HCT116 (cell line): ENCODE results near the gene SLC44A1. TPM values are rescaled to one million over a fixed set of nuclear protein-coding genes. Genes with fewer than 3 reads are reported as not detected.

ENCODE experiments used
- ATAC-seq: fragments of 200-7000 bp; cut with Tn5 transposase; 2 replicates; pipeline ENCODE4 v1.9.1; 2020; ENCODE audit warnings: mild to moderate bottlenecking, moderate library complexity
- BruUV-seq: library from RNA; stranded (reverse); fragments of 400-500 nt; replicated peaks from 2 replicates; lab custom pipeline; 2021; lab: Mats Ljungman, UMichigan
- CTCF ChIA-PET: fragments of 300-600 bp; sonication (Branson Sonifier 250); formaldehyde crosslinking; loops from one replicate; lab custom pipeline; 2021; ENCODE audit warnings: antibody characterized with exemption; lab: Charles Lee
- POLR2A ChIA-PET: fragments of 300-600, 350-600 bp; sonication (Branson Sonifier 250); formaldehyde crosslinking; loops from one replicate; lab custom pipeline; 2021; ENCODE audit warnings: antibody characterized with exemption; lab: Charles Lee
- RAD21 ChIA-PET, 2 experiments: fragments of 300-600 bp; sonication (Branson Sonifier 250); formaldehyde crosslinking; loops; one replicate each; lab custom pipeline; 2023; ENCODE audit warnings: low total read pairs in 2 of 2; ENCODE audit not compliant: uncharacterized antibody in 2 of 2, unreplicated experiment in 2 of 2, low non-redundant PET in 1 of 2; lab: Charles Lee
- DNase-seq: peaks from one replicate; pipeline ENCODE4 v3.0.0-alpha.2; 2010; ENCODE audit warnings: low read depth, low spot score
- H2AFZ ChIP-seq: fragments of 200-600 bp; shearing (Covaris generic), sonication (generic); 2 replicates; pipeline ENCODE4 v1.6.1; 2017; ENCODE audit warnings: low read depth, mixed run types, mixed read lengths, antibody characterized with exemption, low read length; ENCODE audit not compliant: poor library complexity, severe bottlenecking
- H3K27ac ChIP-seq: 2 replicates; pipeline ENCODE4 v1.5.1; 2012; ENCODE audit warnings: low read depth, low read length
- H3K27me3 ChIP-seq: fragments of 200-600 bp; sonication (generic); 2 replicates; pipeline ENCODE4 v1.6.1; 2016; ENCODE audit warnings: mixed run types, low read length, mixed read lengths; ENCODE audit not compliant: insufficient read depth
- H3K36me3 ChIP-seq, 2 experiments: fragments of 200-500 bp in 1 of 2; fragments of 200-600 bp in 1 of 2; sonication (Bioruptor generic) in 1 of 2; sonication (generic) in 1 of 2; 2 replicates each; pipeline versions ENCODE4 v1.5.1 to v1.6.1; 2014 to 2016; ENCODE audit warnings: low read length in 2 of 2, inconsistent platforms in 1 of 2, mixed read lengths in 1 of 2, mixed run types in 1 of 2; ENCODE audit not compliant: insufficient read depth in 2 of 2, control insufficient read depth in 1 of 2
- H3K4me1 ChIP-seq, 2 experiments: fragments of 200-600 bp in 1 of 2; sonication (generic) in 1 of 2; 2 replicates each; pipeline versions ENCODE4 v1.5.1 to v1.6.1; 2012 to 2017; ENCODE audit warnings: low read length in 2 of 2, inconsistent platforms in 1 of 2, mild to moderate bottlenecking in 1 of 2, mixed read lengths in 1 of 2, mixed run types in 1 of 2, moderate library complexity in 1 of 2; ENCODE audit not compliant: insufficient read depth in 2 of 2, control insufficient read depth in 1 of 2
- H3K4me2 ChIP-seq: fragments of 200-600 bp; sonication (generic); 2 replicates; pipeline ENCODE4 v1.6.1; 2017; ENCODE audit warnings: mixed run types, low read length, mixed read lengths
- H3K4me3 ChIP-seq, 2 experiments: fragments of 200-600 bp in 1 of 2; sonication (generic) in 1 of 2; replicated peaks in 1 of 2; 2 replicates each; pipeline ENCODE4 v1.5.1; 2011 to 2016; ENCODE audit warnings: low read length in 2 of 2, control low read depth in 1 of 2, low read depth in 1 of 2, mild to moderate bottlenecking in 1 of 2, mixed read lengths in 1 of 2, mixed run types in 1 of 2
- H3K79me2 ChIP-seq: fragments of 200-600 bp; sonication (generic); 2 replicates; pipeline ENCODE4 v1.6.1; 2017; ENCODE audit warnings: mild to moderate bottlenecking, mixed run types, low read length, moderate library complexity, mixed read lengths; ENCODE audit not compliant: insufficient read depth
- H3K9ac ChIP-seq: fragments of 200-600 bp; sonication (generic); 2 replicates; pipeline ENCODE4 v1.6.1; 2016; ENCODE audit warnings: low read length, mixed read lengths
- H3K9me2 ChIP-seq: fragments of 200-600 bp; sonication (generic), shearing (Covaris generic); 2 replicates; pipeline ENCODE4 v1.6.1; 2017; ENCODE audit warnings: mixed run types, mild to moderate bottlenecking, moderate library complexity; ENCODE audit not compliant: insufficient read depth
- H3K9me3 ChIP-seq, 2 experiments: fragments of 200-500 bp in 1 of 2; fragments of 200-600 bp in 1 of 2; sonication (Bioruptor generic) in 1 of 2; sonication (generic) in 1 of 2; 2 replicates each; pipeline ENCODE4 v1.6.1; 2014 to 2017; ENCODE audit warnings: low read length in 2 of 2, mixed read lengths in 2 of 2, inconsistent platforms in 1 of 2, low read depth in 1 of 2, mild to moderate bottlenecking in 1 of 2, mixed run types in 1 of 2, moderate library complexity in 1 of 2; ENCODE audit not compliant: control insufficient read depth in 1 of 2, insufficient read depth in 1 of 2
- H4K20me1 ChIP-seq: fragments of 200-600 bp; sonication (generic), shearing (Covaris generic); 2 replicates; pipeline ENCODE4 v1.6.1; 2017; ENCODE audit warnings: mixed run types, mild to moderate bottlenecking, moderate library complexity; ENCODE audit not compliant: insufficient read depth
- CBX3 ChIP-seq: IDR thresholded peaks from 2 replicates; pipeline ENCODE4 v1.6.1; 2012; ENCODE audit warnings: low read depth
- CEBPB ChIP-seq: IDR thresholded peaks from 2 replicates; pipeline ENCODE4 v1.6.1; 2012; ENCODE audit warnings: low read depth
- ELF1 ChIP-seq: IDR thresholded peaks from 2 replicates; pipeline ENCODE4 v1.6.1; 2012; ENCODE audit warnings: low read depth, borderline replicate concordance
- EZH2 ChIP-seq: fragments of 200-600 bp; sonication (generic); IDR thresholded peaks from 2 replicates; pipeline ENCODE4 v1.6.1; 2017; ENCODE audit warnings: antibody characterized with exemption, mixed run types
- EZH2phosphoT487 ChIP-seq: fragments of 200-600 bp; IDR thresholded peaks from 2 replicates; pipeline ENCODE4 v1.6.1; 2018; ENCODE audit warnings: antibody characterized with exemption, borderline replicate concordance
- FOSL1 ChIP-seq: IDR thresholded peaks from 2 replicates; pipeline ENCODE4 v1.6.1; 2012; ENCODE audit warnings: low read depth
- JUND ChIP-seq: IDR thresholded peaks from 2 replicates; pipeline ENCODE4 v1.6.1; 2012
- POLR2AphosphoS5 ChIP-seq: IDR thresholded peaks from 2 replicates; pipeline ENCODE4 v1.6.1; 2011; ENCODE audit warnings: mild to moderate bottlenecking, low read depth, low read length, moderate library complexity
- SIN3A ChIP-seq: IDR thresholded peaks from 2 replicates; pipeline ENCODE4 v1.6.1; 2012; ENCODE audit warnings: low read depth
- SP1 ChIP-seq: IDR thresholded peaks from 2 replicates; pipeline ENCODE4 v1.6.1; 2012; ENCODE audit warnings: low read depth
- SRF ChIP-seq: IDR thresholded peaks from 2 replicates; pipeline ENCODE4 v1.6.1; 2012; ENCODE audit warnings: low read depth
- TCF7L2 ChIP-seq: IDR thresholded peaks from 2 replicates; pipeline ENCODE4 v1.7.0; 2011; ENCODE audit warnings: borderline replicate concordance, inconsistent platforms; ENCODE audit not compliant: insufficient read depth, insufficient read length; ENCODE audit errors: extremely low read depth
- YY1 ChIP-seq: IDR thresholded peaks from 2 replicates; pipeline ENCODE4 v1.6.1; 2011; ENCODE audit warnings: low read length, low read depth, moderate library complexity, mild to moderate bottlenecking; ENCODE audit not compliant: insufficient replicate concordance; ENCODE audit errors: extremely low read depth
- ZFX ChIP-seq: fragments of 450-650 bp; IDR thresholded peaks from 2 replicates; pipeline ENCODE4 v1.6.1; 2017
- ZNF274 ChIP-seq: fragments of 200-500 bp; sonication (Bioruptor generic); IDR thresholded peaks from 2 replicates; pipeline ENCODE4 v1.6.1; 2014; ENCODE audit warnings: mild to moderate bottlenecking, low read depth, low read length, inconsistent platforms
- intact Hi-C: fragments of 100-400 bp; cut with micrococcal nuclease; formaldehyde crosslinking; loops from 2 replicates; pipeline ENCODE4 v1.10.0; 2022
- total RNA-seq: library from RNA; stranded (reverse); gene quantifications from one replicate; pipeline ENCODE4 v1.2.1, GENCODE V29; 2021; ENCODE audit not compliant: unreplicated experiment
- TF ChIP-seq, protein P1 (sequence below): IDR thresholded peaks from 2 replicates; pipeline ENCODE4 v1.6.1; 2012
- TF ChIP-seq, protein P2 (sequence below), 3 experiments: fragments of 200-600 bp in 1 of 3; sonication (generic) in 1 of 3; IDR thresholded peaks in 2 of 3; conservative IDR thresholded peaks in 1 of 3; 2 replicates each; pipeline ENCODE4 v1.5.1; 2012 to 2017; ENCODE audit warnings: low read depth in 2 of 3, low read length in 2 of 3, antibody characterized with exemption in 1 of 3, borderline replicate concordance in 1 of 3, control low read depth in 1 of 3, mild to moderate bottlenecking in 1 of 3, mixed read lengths in 1 of 3, mixed run types in 1 of 3, moderate library complexity in 1 of 3; ENCODE audit not compliant: insufficient read depth in 1 of 3
- TF ChIP-seq, protein P3 (sequence below): IDR thresholded peaks from 2 replicates; pipeline ENCODE4 v1.6.1; 2011; ENCODE audit warnings: mild to moderate bottlenecking, low read length, moderate library complexity; ENCODE audit not compliant: insufficient replicate concordance; ENCODE audit errors: extremely low read depth

The SLC44A1 gene
- total RNA-seq, 1 experiment from 2014 or later = 44.1 TPM

DNA sequence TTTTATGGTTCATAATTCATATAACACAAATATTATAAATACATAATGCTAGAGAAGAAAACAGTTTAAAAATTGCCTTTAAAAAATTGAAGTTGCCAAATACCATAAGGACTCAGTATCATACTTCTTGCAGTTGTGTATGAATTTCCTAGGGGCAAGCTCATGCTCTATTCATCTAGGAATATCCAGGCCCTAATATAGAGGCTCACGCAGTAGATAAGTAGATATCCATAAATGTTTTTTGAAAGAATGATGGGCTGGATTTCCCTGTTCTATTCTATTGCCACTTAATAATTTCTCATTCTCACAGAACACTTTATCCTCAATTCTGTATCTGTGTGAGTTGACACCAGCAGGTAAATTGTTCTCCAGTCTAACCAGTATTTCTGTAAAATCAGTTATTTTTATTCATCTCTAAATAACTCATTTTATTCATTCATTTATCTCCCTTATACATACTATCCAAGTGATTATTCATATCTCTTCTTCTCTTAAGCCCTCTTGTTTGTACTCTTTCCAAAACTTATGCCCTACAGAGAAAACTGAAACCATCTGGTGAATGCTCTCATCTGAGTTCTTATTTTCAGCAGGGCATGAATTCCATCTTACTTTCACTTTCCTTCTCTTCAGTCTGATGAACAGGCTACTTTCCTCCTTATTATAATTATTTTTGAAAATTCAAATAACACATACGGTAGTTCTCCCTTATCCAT, 97.1 kb downstream of the SLC44A1 start:
- no peaks in the 10 kb centered on the region for H3K4me1 ChIP-seq
- no peaks in the 10 kb centered on the region for H3K9me3 ChIP-seq
- no peak overlapping the region for H3K27ac ChIP-seq
- CTCF ChIA-PET = no interaction called here
- no peak overlapping the region for H3K4me2 ChIP-seq
- no peak overlapping the region for H3K9ac ChIP-seq
- RAD21 ChIA-PET = no interaction called here
- H3K36me3 ChIP-seq = no peaks in the 10 kb centered on the region
- H3K79me2 ChIP-seq = no peaks in the 10 kb centered on the region
- H3K27me3 ChIP-seq = no peaks in the 10 kb centered on the region
- H4K20me1 ChIP-seq = no peaks in the 10 kb centered on the region
- no peaks in the 10 kb centered on the region for H3K9me2 ChIP-seq
- DNase-seq (no peak), ATAC-seq (no peak)
- H3K4me3 ChIP-seq = no peak overlapping the region
- POLR2A ChIA-PET = no interaction called here
- no peak overlapping the region for H2AFZ ChIP-seq
- intact Hi-C loops = no loop called here
- TF ChIP-seq TCF7L2 (no peak), POLR2AphosphoS5 (no peak), YY1 (no peak), JUND (no peak), ELF1 (no peak), CEBPB (no peak), SP1 (no peak), ZNF274 (no peak), ZFX (no peak), FOSL1 (no peak), EZH2 (no peak), SIN3A (no peak), EZH2phosphoT487 (no peak), CBX3 (no peak), SRF (no peak)
- TF ChIP-seq, protein P1, sequence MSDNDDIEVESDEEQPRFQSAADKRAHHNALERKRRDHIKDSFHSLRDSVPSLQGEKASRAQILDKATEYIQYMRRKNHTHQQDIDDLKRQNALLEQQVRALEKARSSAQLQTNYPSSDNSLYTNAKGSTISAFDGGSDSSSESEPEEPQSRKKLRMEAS = no peak
- TF ChIP-seq, protein P2, sequence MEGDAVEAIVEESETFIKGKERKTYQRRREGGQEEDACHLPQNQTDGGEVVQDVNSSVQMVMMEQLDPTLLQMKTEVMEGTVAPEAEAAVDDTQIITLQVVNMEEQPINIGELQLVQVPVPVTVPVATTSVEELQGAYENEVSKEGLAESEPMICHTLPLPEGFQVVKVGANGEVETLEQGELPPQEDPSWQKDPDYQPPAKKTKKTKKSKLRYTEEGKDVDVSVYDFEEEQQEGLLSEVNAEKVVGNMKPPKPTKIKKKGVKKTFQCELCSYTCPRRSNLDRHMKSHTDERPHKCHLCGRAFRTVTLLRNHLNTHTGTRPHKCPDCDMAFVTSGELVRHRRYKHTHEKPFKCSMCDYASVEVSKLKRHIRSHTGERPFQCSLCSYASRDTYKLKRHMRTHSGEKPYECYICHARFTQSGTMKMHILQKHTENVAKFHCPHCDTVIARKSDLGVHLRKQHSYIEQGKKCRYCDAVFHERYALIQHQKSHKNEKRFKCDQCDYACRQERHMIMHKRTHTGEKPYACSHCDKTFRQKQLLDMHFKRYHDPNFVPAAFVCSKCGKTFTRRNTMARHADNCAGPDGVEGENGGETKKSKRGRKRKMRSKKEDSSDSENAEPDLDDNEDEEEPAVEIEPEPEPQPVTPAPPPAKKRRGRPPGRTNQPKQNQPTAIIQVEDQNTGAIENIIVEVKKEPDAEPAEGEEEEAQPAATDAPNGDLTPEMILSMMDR (IDR thresholded peaks at IDR 0.05 in 2 of 3, conservative IDR thresholded peaks at IDR 0.05 in 1 of 3; ENCODE audit: borderline replicate concordance in 1 of 3, insufficient read depth in 1 of 3, low read depth in 2 of 3, low read length in 2 of 3) = no peak
- TF ChIP-seq, protein P3, sequence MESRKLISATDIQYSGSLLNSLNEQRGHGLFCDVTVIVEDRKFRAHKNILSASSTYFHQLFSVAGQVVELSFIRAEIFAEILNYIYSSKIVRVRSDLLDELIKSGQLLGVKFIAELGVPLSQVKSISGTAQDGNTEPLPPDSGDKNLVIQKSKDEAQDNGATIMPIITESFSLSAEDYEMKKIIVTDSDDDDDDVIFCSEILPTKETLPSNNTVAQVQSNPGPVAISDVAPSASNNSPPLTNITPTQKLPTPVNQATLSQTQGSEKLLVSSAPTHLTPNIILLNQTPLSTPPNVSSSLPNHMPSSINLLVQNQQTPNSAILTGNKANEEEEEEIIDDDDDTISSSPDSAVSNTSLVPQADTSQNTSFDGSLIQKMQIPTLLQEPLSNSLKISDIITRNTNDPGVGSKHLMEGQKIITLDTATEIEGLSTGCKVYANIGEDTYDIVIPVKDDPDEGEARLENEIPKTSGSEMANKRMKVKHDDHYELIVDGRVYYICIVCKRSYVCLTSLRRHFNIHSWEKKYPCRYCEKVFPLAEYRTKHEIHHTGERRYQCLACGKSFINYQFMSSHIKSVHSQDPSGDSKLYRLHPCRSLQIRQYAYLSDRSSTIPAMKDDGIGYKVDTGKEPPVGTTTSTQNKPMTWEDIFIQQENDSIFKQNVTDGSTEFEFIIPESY = no peak
- BruUV-seq = no TSS peak
